GM23338 (cell line): ENCODE data around the gene TLE1.

Experiments
- CREB1 ChIP-seq: fragments of 250-450 bp; sonication (Bioruptor Pico); IDR thresholded peaks from 2 replicates; pipeline ENCODE4 v1.5.0; 2020; ENCODE audit warnings: low read depth, mild to moderate bottlenecking, moderate library complexity
- EZH2 ChIP-seq: fragments of 200-600 bp; sonication (generic); IDR thresholded peaks from one replicate; pipeline ENCODE4 v1.8.0; 2017; ENCODE audit warnings: antibody characterized with exemption, mild to moderate bottlenecking, low read depth; ENCODE audit not compliant: unreplicated experiment
- EZH2phosphoT487 ChIP-seq: fragments of 200-600 bp; sonication (generic); IDR thresholded peaks from one replicate; pipeline ENCODE4 v1.8.1; 2018; ENCODE audit warnings: antibody characterized with exemption; ENCODE audit not compliant: unreplicated experiment
- JUNB ChIP-seq: IDR thresholded peaks from one replicate; pipeline ENCODE4 v1.6.1; 2016; ENCODE audit warnings: antibody characterized with exemption; ENCODE audit not compliant: unreplicated experiment
- POLR2AphosphoS5 ChIP-seq: IDR thresholded peaks from 2 replicates; pipeline ENCODE4 v1.6.1; 2016; ENCODE audit warnings: antibody characterized with exemption, low read depth
- REST ChIP-seq: IDR thresholded peaks from one replicate; pipeline ENCODE4 v1.6.1; 2018; ENCODE audit warnings: antibody characterized with exemption; ENCODE audit not compliant: unreplicated experiment
- STAT1 ChIP-seq: IDR thresholded peaks from one replicate; pipeline ENCODE4 v1.6.1; 2016; ENCODE audit warnings: antibody characterized with exemption; ENCODE audit not compliant: unreplicated experiment
- ZNF331 ChIP-seq: fragments of 250-450 bp; sonication (Bioruptor Pico); IDR thresholded peaks from 2 replicates; pipeline ENCODE4 v1.5.0; 2020; ENCODE audit warnings: low read depth, mild to moderate bottlenecking, moderate library complexity
- TF ChIP-seq, protein P1 (sequence below), 2 experiments: fragments of 200-600 bp in 1 of 2; sonication (generic) in 1 of 2; conservative IDR thresholded peaks; 2 replicates each; pipeline versions ENCODE4 v1.5.1 to v1.6.1; 2016 to 2017; ENCODE audit warnings: antibody characterized with exemption in 2 of 2, low read depth in 2 of 2, mild to moderate bottlenecking in 2 of 2, moderate library complexity in 1 of 2

DNA sequence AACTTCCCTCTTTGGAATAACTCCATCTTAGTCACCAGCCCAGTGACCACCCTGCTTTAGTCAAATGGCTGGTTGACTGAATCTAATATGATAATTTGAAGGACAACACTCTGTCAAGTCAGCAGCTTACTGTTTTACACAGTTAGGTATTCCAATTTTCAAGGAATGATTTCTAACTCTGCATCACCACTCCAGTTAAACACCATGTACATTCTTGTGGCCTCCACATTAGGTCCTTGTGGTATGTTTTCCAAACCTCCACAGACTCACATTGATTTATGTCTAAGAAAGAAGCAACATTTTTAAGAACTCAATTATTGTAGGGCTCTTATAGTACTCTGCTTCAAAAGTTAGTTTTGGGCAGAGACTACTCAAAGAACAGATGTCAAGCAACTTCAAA, 110.7 kb downstream of the TLE1 start:
- TF ChIP-seq POLR2AphosphoS5 (no peak), STAT1 (no peak), EZH2 (no peak), REST (no peak), CREB1 (CRISPR knock-in tag) (no peak), ZNF331 (no peak), JUNB (no peak), EZH2phosphoT487 (no peak)
- TF ChIP-seq, protein P1, sequence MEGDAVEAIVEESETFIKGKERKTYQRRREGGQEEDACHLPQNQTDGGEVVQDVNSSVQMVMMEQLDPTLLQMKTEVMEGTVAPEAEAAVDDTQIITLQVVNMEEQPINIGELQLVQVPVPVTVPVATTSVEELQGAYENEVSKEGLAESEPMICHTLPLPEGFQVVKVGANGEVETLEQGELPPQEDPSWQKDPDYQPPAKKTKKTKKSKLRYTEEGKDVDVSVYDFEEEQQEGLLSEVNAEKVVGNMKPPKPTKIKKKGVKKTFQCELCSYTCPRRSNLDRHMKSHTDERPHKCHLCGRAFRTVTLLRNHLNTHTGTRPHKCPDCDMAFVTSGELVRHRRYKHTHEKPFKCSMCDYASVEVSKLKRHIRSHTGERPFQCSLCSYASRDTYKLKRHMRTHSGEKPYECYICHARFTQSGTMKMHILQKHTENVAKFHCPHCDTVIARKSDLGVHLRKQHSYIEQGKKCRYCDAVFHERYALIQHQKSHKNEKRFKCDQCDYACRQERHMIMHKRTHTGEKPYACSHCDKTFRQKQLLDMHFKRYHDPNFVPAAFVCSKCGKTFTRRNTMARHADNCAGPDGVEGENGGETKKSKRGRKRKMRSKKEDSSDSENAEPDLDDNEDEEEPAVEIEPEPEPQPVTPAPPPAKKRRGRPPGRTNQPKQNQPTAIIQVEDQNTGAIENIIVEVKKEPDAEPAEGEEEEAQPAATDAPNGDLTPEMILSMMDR (conservative IDR thresholded peaks at IDR 0.05; ENCODE audit: low read depth in 2 of 2), result no peak
